HEK293 (cell line): ENCODE data around the gene MKI67.

Source experiments
- CTCF ChIA-PET: fragments of 350-600 bp; formaldehyde crosslinking; extraction: SDS; loops from one replicate; lab custom pipeline; 2021; ENCODE audit warnings: antibody characterized with exemption; lab: Yijun Ruan, JAX
- POLR2A ChIA-PET: fragments of 300-600 bp; formaldehyde crosslinking; extraction: SDS; loops from one replicate; lab custom pipeline; 2020; ENCODE audit warnings: antibody characterized with exemption, inconsistent platforms; lab: Yijun Ruan, JAX
- H3K27ac ChIP-seq: fragments of 200-500 bp; sonication (Bioruptor generic); 2 replicates; pipeline ENCODE4 v1.5.1; 2014; ENCODE audit warnings: low read depth, low read length, control low read depth, inconsistent platforms; ENCODE audit errors: extremely low read depth
- H3K36me3 ChIP-seq, 2 experiments: fragments of 200-500 bp in 1 of 2; sonication (Bioruptor generic) in 1 of 2; 1 replicate in 1 of 2; 2 replicates in 1 of 2; pipeline ENCODE4 v1.5.1; 2014 to 2017; ENCODE audit warnings: inconsistent platforms in 2 of 2, low read length in 2 of 2; ENCODE audit not compliant: control insufficient read depth in 2 of 2, insufficient read depth in 1 of 2
- H3K4me1 ChIP-seq: fragments of 200-500 bp; sonication (Bioruptor generic); 2 replicates; pipeline ENCODE4 v1.5.1; 2014; ENCODE audit warnings: mild to moderate bottlenecking, low read length, inconsistent platforms; ENCODE audit not compliant: control insufficient read depth, insufficient read depth
- H3K4me3 ChIP-seq: 2 replicates; pipeline ENCODE4 v1.5.1; 2011; ENCODE audit warnings: low read depth, mild to moderate bottlenecking, control low read depth, low read length, moderate library complexity
- H3K9me3 ChIP-seq: fragments of 200-500 bp; sonication (Bioruptor generic); 2 replicates; pipeline ENCODE4 v1.5.1; 2014; ENCODE audit warnings: low read depth, low read length, inconsistent platforms; ENCODE audit not compliant: control insufficient read depth, insufficient read depth
- HIC1 ChIP-seq: fragments of 450-650 bp; formaldehyde crosslinking; IDR thresholded peaks from 2 replicates; pipeline ENCODE4 v1.5.1; 2016; ENCODE audit warnings: missing biosample characterization, missing genetic modification characterization
- KLF8 ChIP-seq: fragments of 450-650 bp; formaldehyde crosslinking; IDR thresholded peaks from 2 replicates; pipeline ENCODE4 v1.5.1; 2016; ENCODE audit warnings: missing biosample characterization, missing genetic modification characterization
- KLF9 ChIP-seq: fragments of 450-650 bp; formaldehyde crosslinking; IDR thresholded peaks from 2 replicates; pipeline ENCODE4 v1.5.1; 2016; ENCODE audit warnings: missing biosample characterization, missing genetic modification characterization, low read depth
- PATZ1 ChIP-seq: fragments of 450-650 bp; formaldehyde crosslinking; IDR thresholded peaks from 2 replicates; pipeline ENCODE4 v1.5.1; 2016; ENCODE audit warnings: missing biosample characterization, missing genetic modification characterization
- REPIN1 ChIP-seq: fragments of 450-650 bp; formaldehyde crosslinking; IDR thresholded peaks from 2 replicates; pipeline ENCODE4 v1.5.1; 2017; ENCODE audit warnings: missing biosample characterization, missing genetic modification characterization, low read depth
- SETDB1 ChIP-seq: IDR thresholded peaks from one replicate; pipeline ENCODE4 v1.6.1; 2017; ENCODE audit warnings: mild to moderate bottlenecking, low read length, moderate library complexity, mixed read lengths; ENCODE audit not compliant: insufficient read length
- SP3 ChIP-seq: fragments of 450-650 bp; formaldehyde crosslinking; IDR thresholded peaks from 2 replicates; pipeline ENCODE4 v1.5.1; 2016; ENCODE audit warnings: missing biosample characterization, missing genetic modification characterization
- ZBTB10 ChIP-seq: fragments of 450-650 bp; formaldehyde crosslinking; IDR thresholded peaks from 2 replicates; pipeline ENCODE4 v1.5.1; 2016; ENCODE audit warnings: missing biosample characterization, missing genetic modification characterization
- ZIC2 ChIP-seq: fragments of 450-650 bp; formaldehyde crosslinking; IDR thresholded peaks from 2 replicates; pipeline ENCODE4 v1.5.1; 2016; ENCODE audit warnings: missing biosample characterization, missing genetic modification characterization
- ZNF148 ChIP-seq: fragments of 450-650 bp; formaldehyde crosslinking; IDR thresholded peaks from 2 replicates; pipeline ENCODE4 v1.5.0; 2017; ENCODE audit warnings: missing biosample characterization, missing genetic modification characterization, borderline replicate concordance
- ZNF214 ChIP-seq: fragments of 450-650 bp; formaldehyde crosslinking; IDR thresholded peaks from 2 replicates; pipeline ENCODE4 v1.5.1; 2017; ENCODE audit warnings: missing biosample characterization, mild to moderate bottlenecking, missing genetic modification characterization, borderline replicate concordance
- ZNF266 ChIP-seq: fragments of 450-650 bp; formaldehyde crosslinking; IDR thresholded peaks from 2 replicates; pipeline ENCODE4 v1.5.1; 2016; ENCODE audit warnings: missing biosample characterization, missing genetic modification characterization, low read depth
- ZNF280C ChIP-seq: fragments of 450-650 bp; formaldehyde crosslinking; IDR thresholded peaks from 2 replicates; pipeline ENCODE4 v1.5.1; 2016; ENCODE audit warnings: missing biosample characterization, missing genetic modification characterization
- ZNF394 ChIP-seq: fragments of 450-650 bp; formaldehyde crosslinking; IDR thresholded peaks from 2 replicates; pipeline ENCODE4 v1.5.1; 2016; ENCODE audit warnings: missing biosample characterization, missing genetic modification characterization, mild to moderate bottlenecking, moderate library complexity, borderline replicate concordance
- ZNF529 ChIP-seq: fragments of 450-650 bp; formaldehyde crosslinking; IDR thresholded peaks from 2 replicates; pipeline ENCODE4 v1.5.1; 2017; ENCODE audit warnings: missing genetic modification characterization, missing biosample characterization; ENCODE audit not compliant: insufficient replicate concordance
- ZNF571 ChIP-seq: fragments of 450-650 bp; formaldehyde crosslinking; IDR thresholded peaks from 2 replicates; pipeline ENCODE4 v1.5.0; 2017; ENCODE audit warnings: missing biosample characterization, missing genetic modification characterization
- ZNF623 ChIP-seq: fragments of 450-650 bp; formaldehyde crosslinking; IDR thresholded peaks from 2 replicates; pipeline ENCODE4 v1.5.1; 2016; ENCODE audit warnings: missing biosample characterization, missing genetic modification characterization
- ZNF626 ChIP-seq: fragments of 450-650 bp; sonication (Bioruptor Pico); formaldehyde crosslinking; IDR thresholded peaks from 2 replicates; pipeline ENCODE4 v1.5.1; 2018; ENCODE audit warnings: missing biosample characterization, missing genetic modification characterization, inconsistent platforms
- ZNF677 ChIP-seq: fragments of 450-650 bp; IDR thresholded peaks from 2 replicates; pipeline ENCODE4 v1.5.0; 2018; ENCODE audit warnings: missing biosample characterization, mild to moderate bottlenecking, missing genetic modification characterization, moderate library complexity
- ZNF692 ChIP-seq: fragments of 450-650 bp; formaldehyde crosslinking; IDR thresholded peaks from 2 replicates; pipeline ENCODE4 v1.5.1; 2016; ENCODE audit warnings: missing biosample characterization, missing genetic modification characterization
- ZNF791 ChIP-seq: fragments of 450-650 bp; formaldehyde crosslinking; IDR thresholded peaks from 2 replicates; pipeline ENCODE4 v1.5.1; 2016; ENCODE audit warnings: missing biosample characterization, missing genetic modification characterization
- ZNF843 ChIP-seq: fragments of 450-650 bp; formaldehyde crosslinking; IDR thresholded peaks from 2 replicates; pipeline ENCODE4 v1.5.1; 2016; ENCODE audit warnings: missing biosample characterization, missing genetic modification characterization

Gene MKI67

GRCh38 chr10:128070721-128071416 lies 55.4 kb downstream of the MKI67 start (continued):
- TF ChIP-seq ZNF677 (tag by site-specific recombination), result no peak
- no peak for TF ChIP-seq ZNF529 (tag by site-specific recombination)
- TF ChIP-seq KLF9 (tag by site-specific recombination), result no peak
- TF ChIP-seq ZNF280C (tag by site-specific recombination), result no peak
- TF ChIP-seq, all 188 proteins: peak for 0

GRCh38 chr10:128070161-128070560 lies 56.1 kb downstream of the MKI67 start:
- Histone ChIP-seq H3K4me3 (no peak overlapping the region), H3K9me3 (no peaks in the 10 kb centered on the region), H3K36me3 (peaks cover 5 to 64% of the 10 kb centered on the region in 2 experiments; a peak in 2 of 3 replicates), H3K27ac (no peak overlapping the region), H3K4me1 (no peaks in the 10 kb centered on the region)
- ChIA-PET CTCF (interaction anchor here (1.2 to 4.9 kb wide), 13 partner anchors 8 to 507 kb away, joined by 3 to 57 read pairs (median 9); partner anchors contain the start of gene PTPRE), POLR2A (no interaction called here)
- no peak for TF ChIP-seq ZNF626
- TF ChIP-seq ZNF623 (tag by site-specific recombination), result no peak
- TF ChIP-seq ZNF266 (tag by site-specific recombination), result no peak
- no peak for TF ChIP-seq SETDB1
- no peak for TF ChIP-seq ZNF394 (tag by site-specific recombination)
- no peak for TF ChIP-seq REPIN1 (tag by site-specific recombination)
- TF ChIP-seq KLF8 (tag by site-specific recombination), result no peak
- TF ChIP-seq ZNF571 (tag by site-specific recombination), result no peak
- TF ChIP-seq ZNF214 (tag by site-specific recombination), result no peak
- TF ChIP-seq HIC1 (tag by site-specific recombination), result no peak
- no peak for TF ChIP-seq ZIC2 (tag by site-specific recombination)
- TF ChIP-seq ZNF791 (tag by site-specific recombination), result no peak
- no peak for TF ChIP-seq PATZ1
- TF ChIP-seq ZNF843, result no peak
- TF ChIP-seq ZBTB10, result no peak
- no peak for TF ChIP-seq SP3
- TF ChIP-seq ZNF148 (tag by site-specific recombination), result no peak
- TF ChIP-seq ZNF692 (tag by site-specific recombination), result no peak
